Measurements from ENCODE around the gene PSMA1. TPM values are rescaled to one million over a fixed set of nuclear protein-coding genes. Genes with fewer than 3 reads are reported as not detected.

Gene PSMA1
- total and polyA plus RNA-seq, 2 of the 13 experiments (the other 11 are each of a cell fraction or from before 2014, with no cell fraction given) = 188 to 229 TPM

DNA sequence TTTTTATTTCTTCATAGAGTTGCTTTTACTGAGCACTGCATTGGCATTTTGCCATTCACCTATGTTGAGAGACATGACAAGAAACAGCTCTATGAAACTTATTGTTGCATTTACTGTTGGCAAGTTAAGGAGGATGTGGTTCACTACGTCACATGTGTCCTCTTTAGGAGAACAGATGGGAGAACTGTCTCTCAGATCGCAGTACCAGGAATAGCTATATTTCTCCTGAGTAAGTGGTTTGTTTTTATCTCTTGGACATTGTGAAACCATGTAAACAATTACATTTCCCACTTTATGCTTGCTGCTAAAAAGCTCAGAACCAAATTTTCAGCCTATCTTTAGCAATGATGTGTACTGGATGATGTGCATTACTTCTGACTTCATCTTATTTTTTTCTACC is 34.8 kb upstream of the PSMA1 start:
- in situ Hi-C loops (cut with HindIII; ENCODE audit: extremely low pct_ligation_motif_present, low pct_unique_long_range_greater_than_20kb) (no loop called here), intact Hi-C loops (cut with micrococcal nuclease; ENCODE audit: unreplicated experiment) (no loop called here)
- H3K9me3 ChIP-seq (ENCODE audit: low read length) = no peaks in the 10 kb centered on the region
- H3K4me3 ChIP-seq (replicated peaks in 1 of 3; ENCODE audit: insufficient read depth in 1 of 3, low read depth in 2 of 3, low read length in 3 of 3) = no peak overlapping the region
- 96% methylated on average over 2 of the region's 2 CpGs for WGBS (ENCODE audit: low lambda C conversion rate)
- ChIA-PET POLR2A (no interaction called here), CTCF (ENCODE audit: low intra/inter-chr PET ratio, low total read pairs) (no interaction called here)
- peaks cover 1 to 4% of the 10 kb centered on the region in 2 experiments; a peak in 1 of 5 replicates for H3K36me3 ChIP-seq (replicated peaks in 1 of 2; ENCODE audit: control insufficient read depth in 1 of 2, insufficient read depth in 2 of 2, low read length in 2 of 2)
- H3K27ac ChIP-seq (ENCODE audit: extremely low read length, insufficient read depth, low read length) = no peak overlapping the region
- no peak overlapping the region for H3K4me2 ChIP-seq (ENCODE audit: low read depth, low read length)
- FAIRE-seq (no peak), DNase-seq (ENCODE audit: low spot score) (no peak), ATAC-seq (no peak)
- H3K9ac ChIP-seq (ENCODE audit: insufficient read depth, low read depth, low read length) = no peak overlapping the region
- no peaks in the 10 kb centered on the region for H3K79me2 ChIP-seq (ENCODE audit: insufficient read depth, low read length)
- no peak overlapping the region for H2AFZ ChIP-seq (ENCODE audit: low read length)
- no peaks in the 10 kb centered on the region for H3K4me1 ChIP-seq (ENCODE audit: insufficient read depth, low read length)
- H3K27me3 ChIP-seq (ENCODE audit: control insufficient read depth in 1 of 2, insufficient read depth in 2 of 2, low read length in 2 of 2) = no peaks in the 10 kb centered on the region
- H4K20me1 ChIP-seq (ENCODE audit: insufficient read depth, low read length) = no peaks in the 10 kb centered on the region
- TSS peak; percentile 26 for BruUV-seq (replicated peaks)
- TF ChIP-seq, protein P1, sequence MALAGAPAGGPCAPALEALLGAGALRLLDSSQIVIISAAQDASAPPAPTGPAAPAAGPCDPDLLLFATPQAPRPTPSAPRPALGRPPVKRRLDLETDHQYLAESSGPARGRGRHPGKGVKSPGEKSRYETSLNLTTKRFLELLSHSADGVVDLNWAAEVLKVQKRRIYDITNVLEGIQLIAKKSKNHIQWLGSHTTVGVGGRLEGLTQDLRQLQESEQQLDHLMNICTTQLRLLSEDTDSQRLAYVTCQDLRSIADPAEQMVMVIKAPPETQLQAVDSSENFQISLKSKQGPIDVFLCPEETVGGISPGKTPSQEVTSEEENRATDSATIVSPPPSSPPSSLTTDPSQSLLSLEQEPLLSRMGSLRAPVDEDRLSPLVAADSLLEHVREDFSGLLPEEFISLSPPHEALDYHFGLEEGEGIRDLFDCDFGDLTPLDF (CRISPR knock-in tag; IDR thresholded peaks at IDR 0.05) = no peak
- TF ChIP-seq ZNF709 (CRISPR knock-in tag; IDR thresholded peaks at IDR 0.05) (no peak), ZNF878 (CRISPR knock-in tag; IDR thresholded peaks at IDR 0.05) (no peak), SMARCC2 (IDR thresholded peaks at IDR 0.05) (no peak), MXI1 (IDR thresholded peaks at IDR 0.05; ENCODE audit: borderline replicate concordance, low read depth, low read length) (no peak), RNF219 (CRISPR knock-in tag; IDR thresholded peaks at IDR 0.05) (no peak), ZFP62 (CRISPR knock-in tag; IDR thresholded peaks at IDR 0.05) (no peak), ZNF782 (CRISPR knock-in tag; IDR thresholded peaks at IDR 0.05; ENCODE audit: borderline replicate concordance) (no peak), ZNF512 (CRISPR knock-in tag; IDR thresholded peaks at IDR 0.05) (no peak)
